Suprapubic skin (tissue), 3 donors: ENCODE measurements around the gene SKA2.

Experiments used
- POLR2A ChIP-seq, 2 donors: fragments of 450-650 bp; IDR thresholded peaks; one replicate each; pipeline ENCODE4 v1.6.1; 2017; ENCODE audit warnings: antibody characterized with exemption in 2 of 2, mild to moderate bottlenecking in 2 of 2, moderate library complexity in 2 of 2
- TF ChIP-seq, protein P1 (sequence below), 2 donors: fragments of 200-600 bp in 1 of 2; fragments of 450-650 bp in 1 of 2; sonication (generic) in 1 of 2; IDR thresholded peaks; one replicate each; pipeline ENCODE4 v1.5.1; 2016 to 2019; ENCODE audit warnings: antibody characterized with exemption in 2 of 2, mild to moderate bottlenecking in 1 of 2, moderate library complexity in 1 of 2

GRCh38 chr17:59111539-59111938 lies 43.4 kb downstream of the SKA2 start:
- TF ChIP-seq, protein P1, sequence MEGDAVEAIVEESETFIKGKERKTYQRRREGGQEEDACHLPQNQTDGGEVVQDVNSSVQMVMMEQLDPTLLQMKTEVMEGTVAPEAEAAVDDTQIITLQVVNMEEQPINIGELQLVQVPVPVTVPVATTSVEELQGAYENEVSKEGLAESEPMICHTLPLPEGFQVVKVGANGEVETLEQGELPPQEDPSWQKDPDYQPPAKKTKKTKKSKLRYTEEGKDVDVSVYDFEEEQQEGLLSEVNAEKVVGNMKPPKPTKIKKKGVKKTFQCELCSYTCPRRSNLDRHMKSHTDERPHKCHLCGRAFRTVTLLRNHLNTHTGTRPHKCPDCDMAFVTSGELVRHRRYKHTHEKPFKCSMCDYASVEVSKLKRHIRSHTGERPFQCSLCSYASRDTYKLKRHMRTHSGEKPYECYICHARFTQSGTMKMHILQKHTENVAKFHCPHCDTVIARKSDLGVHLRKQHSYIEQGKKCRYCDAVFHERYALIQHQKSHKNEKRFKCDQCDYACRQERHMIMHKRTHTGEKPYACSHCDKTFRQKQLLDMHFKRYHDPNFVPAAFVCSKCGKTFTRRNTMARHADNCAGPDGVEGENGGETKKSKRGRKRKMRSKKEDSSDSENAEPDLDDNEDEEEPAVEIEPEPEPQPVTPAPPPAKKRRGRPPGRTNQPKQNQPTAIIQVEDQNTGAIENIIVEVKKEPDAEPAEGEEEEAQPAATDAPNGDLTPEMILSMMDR (IDR thresholded peaks at IDR 0.05), result no peak
- no peak for TF ChIP-seq POLR2A (IDR thresholded peaks at IDR 0.05)
